Hepatocyte (in vitro differentiated cells): Measurements from ENCODE around the gene AUTS2. TPM values are rescaled to one million over a fixed set of nuclear protein-coding genes. Genes with fewer than 3 reads are reported as not detected.

ENCODE experiments used
- DNase-seq: peaks from one replicate; pipeline ENCODE4 v3.0.0-alpha.2; 2016; ENCODE audit warnings: low spot score
- H2AFZ ChIP-seq: fragments of 200-600 bp; sonication (generic); 2 replicates; pipeline ENCODE4 v1.6.0; 2016; ENCODE audit warnings: antibody characterized with exemption, mild to moderate bottlenecking
- H3K27ac ChIP-seq: fragments of 200-600 bp; sonication (generic); 2 replicates; pipeline ENCODE4 v1.5.1; 2016; ENCODE audit warnings: mild to moderate bottlenecking
- H3K27me3 ChIP-seq: fragments of 200-600 bp; sonication (generic); 2 replicates; pipeline ENCODE4 v1.6.1; 2016
- H3K36me3 ChIP-seq: fragments of 200-600 bp; sonication (generic); replicated peaks from 2 replicates; pipeline ENCODE4 v1.5.1; 2016; ENCODE audit warnings: low read depth; ENCODE audit not compliant: insufficient read depth
- H3K4me1 ChIP-seq: fragments of 200-600 bp; sonication (generic); 2 replicates; pipeline ENCODE4 v1.5.1; 2016; ENCODE audit warnings: mild to moderate bottlenecking, moderate library complexity; ENCODE audit not compliant: insufficient read depth
- H3K4me2 ChIP-seq: fragments of 200-600 bp; sonication (generic); 2 replicates; pipeline ENCODE4 v1.6.0; 2016
- H3K4me3 ChIP-seq: fragments of 200-600 bp; sonication (generic); 2 replicates; pipeline ENCODE4 v1.5.1; 2016; ENCODE audit warnings: mild to moderate bottlenecking
- H3K79me2 ChIP-seq: fragments of 200-600 bp; sonication (generic); 2 replicates; pipeline ENCODE4 v1.6.0; 2017; ENCODE audit warnings: mild to moderate bottlenecking
- H3K9me2 ChIP-seq: fragments of 200-600 bp; sonication (generic); replicated peaks from 2 replicates; pipeline ENCODE4 v1.6.0; 2017; ENCODE audit warnings: mild to moderate bottlenecking; ENCODE audit not compliant: insufficient read depth
- H3K9me3 ChIP-seq: fragments of 200-600 bp; sonication (generic); 2 replicates; pipeline ENCODE4 v1.5.1; 2016; ENCODE audit warnings: low read depth, mild to moderate bottlenecking
- H4K20me1 ChIP-seq: fragments of 200-600 bp; sonication (generic); 2 replicates; pipeline ENCODE4 v1.6.0; 2016; ENCODE audit warnings: mild to moderate bottlenecking; ENCODE audit not compliant: insufficient read depth, poor library complexity, severe bottlenecking
- CTCF ChIP-seq: fragments of 200-600 bp; sonication (generic); IDR thresholded peaks from 2 replicates; pipeline ENCODE4 v1.5.1; 2016; ENCODE audit warnings: antibody characterized with exemption, mild to moderate bottlenecking; ENCODE audit not compliant: poor library complexity
- EZH2 ChIP-seq: fragments of 200-600 bp; sonication (generic); IDR thresholded peaks from 2 replicates; pipeline ENCODE4 v1.6.1; 2016; ENCODE audit warnings: antibody characterized with exemption, mild to moderate bottlenecking, borderline replicate concordance
- EZH2phosphoT487 ChIP-seq: fragments of 200-600 bp; sonication (generic); IDR thresholded peaks from one replicate; pipeline ENCODE4 v1.6.1; 2018; ENCODE audit warnings: antibody characterized with exemption, mild to moderate bottlenecking, low read depth, moderate library complexity; ENCODE audit not compliant: unreplicated experiment, severe bottlenecking
- WGBS: methylation state at CpG from one replicate; pipeline ENCODE4 v1.1.6; 2016; ENCODE audit warnings: low lambda C conversion rate; ENCODE audit errors: missing lambda C conversion rate; 5-methylcytosine and 5-hydroxymethylcytosine counted together
- polyA plus RNA-seq: library from polyadenylated mRNA; unstranded; fragments of >200 nt; fragmentation: Nextera tagmentation; extraction: Ambion mirVana; gene quantifications from 2 replicates; pipeline ENCODE4 v1.2.1, GENCODE V29; 2016
- total RNA-seq: library from RNA; depleted of rRNA; stranded (reverse); fragments of >200 nt; gene quantifications from 2 replicates; pipeline ENCODE4 v1.2.3, GENCODE V29; 2014

The AUTS2 gene
- total and polyA plus RNA-seq, 2 experiments from 2014 or later: 34.4 to 40.9 TPM

- Histone ChIP-seq H3K79me2 (no peaks in the 10 kb centered on the region), H3K9me3 (no peaks in the 10 kb centered on the region), H3K4me3 (no peak overlapping the region), H3K36me3 (no peaks in the 10 kb centered on the region), H4K20me1 (no peaks in the 10 kb centered on the region), H3K27me3 (no peaks in the 10 kb centered on the region), H3K9me2 (no peaks in the 10 kb centered on the region), H2AFZ (no peak overlapping the region), H3K4me2 (no peak overlapping the region), H3K4me1 (peaks cover 9% of the 10 kb centered on the region), H3K27ac (no peak overlapping the region)
- TF ChIP-seq CTCF: no peak
- TF ChIP-seq EZH2: no peak
- TF ChIP-seq EZH2phosphoT487: no peak
- no peak for DNase-seq
- WGBS: 90% methylated on average over 5 of the region's 5 CpGs
Measured at GRCh38 chr7:70676243-70676642, 1078.0 kb downstream of the AUTS2 start.

- H3K79me2 ChIP-seq: no peaks in the 10 kb centered on the region
- TF ChIP-seq EZH2 (no peak), CTCF (no peak), EZH2phosphoT487 (no peak)
- 69% methylated on average over 4 of the region's 4 CpGs for WGBS
- H3K4me2 ChIP-seq: no peak overlapping the region
- no peaks in the 10 kb centered on the region for H3K9me3 ChIP-seq
- H3K27ac ChIP-seq: no peak overlapping the region
- H3K36me3 ChIP-seq: no peaks in the 10 kb centered on the region
- no peak overlapping the region for H3K4me3 ChIP-seq
- no peaks in the 10 kb centered on the region for H3K9me2 ChIP-seq
- no peaks in the 10 kb centered on the region for H3K27me3 ChIP-seq
- no peak for DNase-seq
- H4K20me1 ChIP-seq: no peaks in the 10 kb centered on the region
- H2AFZ ChIP-seq: no peak overlapping the region
- peaks cover 8% of the 10 kb centered on the region for H3K4me1 ChIP-seq
Measured at GRCh38 chr7:70678621-70679251, 1080.5 kb downstream of the AUTS2 start.

GRCh38 chr7:70679661-70680060 lies 1081.4 kb downstream of the AUTS2 start:
- 53% methylated on average over 4 of the region's 4 CpGs for WGBS
- Histone ChIP-seq H4K20me1 (no peaks in the 10 kb centered on the region), H3K9me2 (no peaks in the 10 kb centered on the region), H3K4me1 (no peaks in the 10 kb centered on the region), H3K4me3 (no peak overlapping the region), H3K9me3 (no peaks in the 10 kb centered on the region), H3K36me3 (no peaks in the 10 kb centered on the region), H3K27me3 (no peaks in the 10 kb centered on the region), H2AFZ (no peak overlapping the region), H3K79me2 (no peaks in the 10 kb centered on the region), H3K4me2 (no peak overlapping the region), H3K27ac (no peak overlapping the region)
- DNase-seq: no peak
- TF ChIP-seq EZH2phosphoT487: no peak
- no peak for TF ChIP-seq EZH2
- no peak for TF ChIP-seq CTCF

GRCh38 chr7:70680306-70680705 lies 1082.0 kb downstream of the AUTS2 start:
- Histone ChIP-seq H3K27me3 (no peaks in the 10 kb centered on the region), H3K27ac (no peak overlapping the region), H3K4me1 (no peaks in the 10 kb centered on the region), H3K36me3 (no peaks in the 10 kb centered on the region), H2AFZ (no peak overlapping the region), H3K4me2 (no peak overlapping the region), H4K20me1 (no peaks in the 10 kb centered on the region), H3K4me3 (no peak overlapping the region), H3K79me2 (no peaks in the 10 kb centered on the region), H3K9me3 (no peaks in the 10 kb centered on the region), H3K9me2 (no peaks in the 10 kb centered on the region)
- WGBS: 66% methylated on average over 4 of the region's 4 CpGs
- no peak for DNase-seq
- TF ChIP-seq EZH2: no peak
- no peak for TF ChIP-seq CTCF
- TF ChIP-seq EZH2phosphoT487: no peak
